Embryonic facial prominence (tissue), 1 donor: ENCODE measurements around the gene NXPH3.
"Not testable (repeated sequence)": the region's sequence is repeated elsewhere in the genome, so short reads cannot be mapped to it uniquely, and the experiment has no call there.

Source experiments
- DNase-seq: peaks from one replicate; pipeline ENCODE4 v3.0.0-alpha.2; 2016; ENCODE audit errors: extremely low spot score

NXPH3 gene

GRCh38 chr17:49575679-49576087, at the start of gene NXPH3:
Gene NXPH3, plus strand, starts transcription at chr17:49575871. Its CDS starts 349 bp downstream, at chr17:49576220.
- DNase-seq: no peak

- no peak for DNase-seq
Measured at GRCh38 chr17:49527927-49528651, 47.6 kb upstream of the NXPH3 start.

- no peak for DNase-seq
Measured at GRCh38 chr17:49528966-49529365, 46.7 kb upstream of the NXPH3 start.

GRCh38 chr17:49530118-49530517, 45.6 kb upstream of the NXPH3 start:
- DNase-seq: no peak

- no peak for DNase-seq
Measured at GRCh38 chr17:49543860-49544259, 31.8 kb upstream of the NXPH3 start.

- no peak for DNase-seq
Measured at GRCh38 chr17:49545007-49545660, 30.5 kb upstream of the NXPH3 start.

GRCh38 chr17:49545806-49546545, 29.7 kb upstream of the NXPH3 start:
- no peak for DNase-seq

GRCh38 chr17:49546546-49547535, 28.8 kb upstream of the NXPH3 start:
- no peak for DNase-seq

- no peak for DNase-seq
Measured at GRCh38 chr17:49547566-49547965, 28.1 kb upstream of the NXPH3 start.

GRCh38 chr17:49548051-49548505, 27.6 kb upstream of the NXPH3 start:
- DNase-seq: no peak

- DNase-seq: no peak
Measured at GRCh38 chr17:49548506-49549310, 27.0 kb upstream of the NXPH3 start.

GRCh38 chr17:49549311-49549605, 26.4 kb upstream of the NXPH3 start:
- DNase-seq: no peak

GRCh38 chr17:49549691-49550678, 25.7 kb upstream of the NXPH3 start:
- DNase-seq: no peak

- not testable (repeated sequence) for DNase-seq
Measured at GRCh38 chr17:49550764-49551163, 24.9 kb upstream of the NXPH3 start.

- DNase-seq: no peak
Measured at GRCh38 chr17:49551221-49552069, 24.2 kb upstream of the NXPH3 start.

- DNase-seq: no peak
Measured at GRCh38 chr17:49552070-49552751, 23.5 kb upstream of the NXPH3 start.

GRCh38 chr17:49553676-49554335, 21.9 kb upstream of the NXPH3 start:
- no peak for DNase-seq
